ENCODE measurements around the gene NLGN2.

- TF ChIP-seq CTCF (IDR thresholded peaks at IDR 0.05; ENCODE audit: control extremely low read depth in 1 of 3, insufficient read depth in 1 of 3, low read depth in 1 of 3, low read length in 3 of 3) = no peak
- TF ChIP-seq RFX5 (IDR thresholded peaks at IDR 0.05; ENCODE audit: borderline replicate concordance, low read depth, low read length) = no peak
- no peak for TF ChIP-seq EP300 (IDR thresholded peaks at IDR 0.05; ENCODE audit: borderline replicate concordance in 1 of 2, low read depth in 2 of 2, low read length in 2 of 2)
- TF ChIP-seq GABPA (IDR thresholded peaks at IDR 0.05; ENCODE audit: borderline replicate concordance, insufficient read depth, low read length) = no peak
- no peak for TF ChIP-seq POLR2A (IDR thresholded peaks at IDR 0.05; ENCODE audit: control extremely low read depth in 1 of 2, low read depth in 2 of 2, low read length in 2 of 2)
- no peak for TF ChIP-seq JUN (IDR thresholded peaks at IDR 0.05; ENCODE audit: low read depth, low read length)
Observed at GRCh38 chr17:7384489-7385081, 23.1 kb upstream of the NLGN2 start.
